HepG2 (cell line): ENCODE results near the gene RHOBTB1.

Experiments
- EP300 ChIP-seq, 3 experiments: sonication (generic) in 1 of 3; formaldehyde crosslinking in 1 of 3; IDR thresholded peaks; 2 replicates each; pipeline versions ENCODE4 v1.5.1 to v1.6.1; 2011 to 2020; ENCODE audit warnings: low read depth in 2 of 3, low read length in 2 of 3, borderline replicate concordance in 1 of 3, improper control_type of control experiment in 1 of 3, mild to moderate bottlenecking in 1 of 3, missing genetic modification reagents in 1 of 3, moderate library complexity in 1 of 3
- EZH2 ChIP-seq: conservative IDR thresholded peaks from 2 replicates; pipeline ENCODE4 v1.6.1; 2012; ENCODE audit warnings: mild to moderate bottlenecking, low read depth, low read length, moderate library complexity
- ONECUT2 ChIP-seq: sonication (generic); formaldehyde crosslinking; IDR thresholded peaks from 2 replicates; pipeline ENCODE4 v1.4.0; 2020; ENCODE audit warnings: missing genetic modification reagents
- ZC3H4 ChIP-seq: sonication (generic); formaldehyde crosslinking; IDR thresholded peaks from 2 replicates; pipeline ENCODE4 v1.4.0; 2020; ENCODE audit warnings: missing genetic modification reagents, borderline replicate concordance
- TF ChIP-seq, protein P1 (sequence below): sonication (generic); formaldehyde crosslinking; IDR thresholded peaks from 2 replicates; pipeline ENCODE4 v1.5.0; 2020; ENCODE audit warnings: mild to moderate bottlenecking, missing genetic modification reagents, moderate library complexity
- TF ChIP-seq, protein P2 (sequence below): IDR thresholded peaks from 2 replicates; pipeline ENCODE4 v1.6.1; 2012; ENCODE audit warnings: inconsistent platforms

DNA sequence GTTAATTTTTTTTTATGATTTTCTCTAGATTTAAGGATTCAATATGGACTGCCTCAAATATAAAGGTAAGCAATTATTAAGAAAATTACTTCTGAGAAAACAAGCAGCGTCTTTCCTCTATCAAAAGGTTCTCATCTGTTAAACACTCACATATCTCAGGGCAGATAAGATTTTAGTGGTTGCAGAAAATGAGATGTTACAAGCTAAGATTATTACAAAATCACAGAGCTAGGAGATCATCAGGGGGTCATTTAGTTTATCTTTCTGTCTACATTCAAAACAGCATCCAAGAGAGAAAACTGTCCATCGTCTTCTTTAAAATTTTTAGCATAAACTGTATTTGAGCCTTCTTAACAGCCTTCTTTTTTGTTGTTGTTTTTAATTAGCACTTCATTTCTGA lies 29.1 kb upstream of the RHOBTB1 start:
- TF ChIP-seq, protein P1, sequence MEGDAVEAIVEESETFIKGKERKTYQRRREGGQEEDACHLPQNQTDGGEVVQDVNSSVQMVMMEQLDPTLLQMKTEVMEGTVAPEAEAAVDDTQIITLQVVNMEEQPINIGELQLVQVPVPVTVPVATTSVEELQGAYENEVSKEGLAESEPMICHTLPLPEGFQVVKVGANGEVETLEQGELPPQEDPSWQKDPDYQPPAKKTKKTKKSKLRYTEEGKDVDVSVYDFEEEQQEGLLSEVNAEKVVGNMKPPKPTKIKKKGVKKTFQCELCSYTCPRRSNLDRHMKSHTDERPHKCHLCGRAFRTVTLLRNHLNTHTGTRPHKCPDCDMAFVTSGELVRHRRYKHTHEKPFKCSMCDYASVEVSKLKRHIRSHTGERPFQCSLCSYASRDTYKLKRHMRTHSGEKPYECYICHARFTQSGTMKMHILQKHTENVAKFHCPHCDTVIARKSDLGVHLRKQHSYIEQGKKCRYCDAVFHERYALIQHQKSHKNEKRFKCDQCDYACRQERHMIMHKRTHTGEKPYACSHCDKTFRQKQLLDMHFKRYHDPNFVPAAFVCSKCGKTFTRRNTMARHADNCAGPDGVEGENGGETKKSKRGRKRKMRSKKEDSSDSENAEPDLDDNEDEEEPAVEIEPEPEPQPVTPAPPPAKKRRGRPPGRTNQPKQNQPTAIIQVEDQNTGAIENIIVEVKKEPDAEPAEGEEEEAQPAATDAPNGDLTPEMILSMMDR (CRISPR knock-in tag), result no peak
- TF ChIP-seq EZH2 (no peak), EP300 (IDR thresholded peaks at IDR 0.05; ENCODE audit: low read depth in 2 of 2, low read length in 2 of 2) (no peak), EP300 (CRISPR knock-in tag; IDR thresholded peaks at IDR 0.05; ENCODE audit: borderline replicate concordance) (no peak), ONECUT2 (CRISPR knock-in tag) (no peak), ZC3H4 (CRISPR knock-in tag) (no peak)
- TF ChIP-seq, protein P2, sequence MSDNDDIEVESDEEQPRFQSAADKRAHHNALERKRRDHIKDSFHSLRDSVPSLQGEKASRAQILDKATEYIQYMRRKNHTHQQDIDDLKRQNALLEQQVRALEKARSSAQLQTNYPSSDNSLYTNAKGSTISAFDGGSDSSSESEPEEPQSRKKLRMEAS, result no peak
